Neural progenitor cell (in vitro differentiated cells): Measurements from ENCODE around the gene ERICH6. TPM values are rescaled to one million over a fixed set of nuclear protein-coding genes. Genes with fewer than 3 reads are reported as not detected.

Experiments used
- DNase-seq: peaks from one replicate; pipeline ENCODE4 v3.0.0-alpha.2; 2016; ENCODE audit warnings: low spot score
- H2AFZ ChIP-seq: fragments of 200-600 bp; sonication (generic); replicated peaks from 2 replicates; pipeline ENCODE4 v1.6.1; 2016; ENCODE audit warnings: antibody characterized with exemption
- H3F3A ChIP-seq: fragments of 200-600 bp; sonication (generic); 2 replicates; pipeline ENCODE4 v1.6.1; 2016; ENCODE audit warnings: antibody characterized with exemption, low read depth
- H3K27ac ChIP-seq: fragments of 200-600 bp; sonication (generic); 2 replicates; pipeline ENCODE4 v1.5.1; 2016; ENCODE audit warnings: mild to moderate bottlenecking
- H3K27me3 ChIP-seq: fragments of 200-600 bp; sonication (generic); 2 replicates; pipeline ENCODE4 v1.6.1; 2016; ENCODE audit warnings: mild to moderate bottlenecking, moderate library complexity
- H3K36me3 ChIP-seq: fragments of 200-600 bp; sonication (generic); 2 replicates; pipeline ENCODE4 v1.5.1; 2016
- H3K4me1 ChIP-seq: fragments of 200-600 bp; sonication (generic); 2 replicates; pipeline ENCODE4 v1.6.1; 2016; ENCODE audit warnings: mixed run types
- H3K4me2 ChIP-seq: fragments of 200-600 bp; sonication (generic); 2 replicates; pipeline ENCODE4 v1.6.1; 2016
- H3K4me3 ChIP-seq: fragments of 200-600 bp; sonication (generic); 2 replicates; pipeline ENCODE4 v1.5.1; 2016
- H3K79me2 ChIP-seq: fragments of 200-600 bp; sonication (generic); 2 replicates; pipeline ENCODE4 v1.6.1; 2016; ENCODE audit warnings: low read depth
- H3K9ac ChIP-seq: fragments of 200-600 bp; sonication (generic); 2 replicates; pipeline ENCODE4 v1.6.1; 2016
- H3K9me3 ChIP-seq: fragments of 200-600 bp; sonication (generic); 2 replicates; pipeline ENCODE4 v1.5.1; 2016; ENCODE audit warnings: low read depth
- H4K20me1 ChIP-seq: fragments of 200-600 bp; sonication (generic); 2 replicates; pipeline ENCODE4 v1.6.1; 2016; ENCODE audit warnings: low read depth
- H3K27ac Mint-ChIP-seq: 3 replicates; pipeline ENCODE4 v1.8.0; 2021; ENCODE audit warnings: mixed read lengths
- H3K27me3 Mint-ChIP-seq: 2 replicates; pipeline ENCODE4 v1.8.0; 2022; ENCODE audit warnings: low read depth, mild to moderate bottlenecking, inconsistent platforms, moderate library complexity, mixed read lengths; ENCODE audit not compliant: insufficient read depth
- H3K36me3 Mint-ChIP-seq: 3 replicates; pipeline ENCODE4 v1.8.0; 2021; ENCODE audit warnings: mixed read lengths
- H3K4me1 Mint-ChIP-seq: 3 replicates; pipeline ENCODE4 v1.8.0; 2021; ENCODE audit warnings: mixed read lengths
- H3K4me3 Mint-ChIP-seq: 3 replicates; pipeline ENCODE4 v1.8.0; 2021; ENCODE audit warnings: mild to moderate bottlenecking, moderate library complexity, mixed read lengths
- H3K9me3 Mint-ChIP-seq: 3 replicates; pipeline ENCODE4 v1.8.0; 2020; ENCODE audit warnings: mixed read lengths
- CTCF ChIP-seq: fragments of 200-600 bp; sonication (generic); IDR thresholded peaks from 2 replicates; pipeline ENCODE4 v1.5.1; 2017; ENCODE audit warnings: antibody characterized with exemption, mild to moderate bottlenecking
- EZH2 ChIP-seq: fragments of 200-600 bp; sonication (generic); IDR thresholded peaks from 2 replicates; pipeline ENCODE4 v1.6.1; 2017; ENCODE audit warnings: antibody characterized with exemption, mild to moderate bottlenecking, moderate library complexity
- EZH2phosphoT487 ChIP-seq: fragments of 200-600 bp; sonication (generic); IDR thresholded peaks from 2 replicates; pipeline ENCODE4 v1.6.1; 2017; ENCODE audit warnings: antibody characterized with exemption
- total RNA-seq: library from RNA; depleted of rRNA; stranded (reverse); fragments of >200 nt; gene quantifications from 2 replicates; pipeline ENCODE4 v1.2.3, GENCODE V29; 2015; ENCODE audit warnings: low replicate concordance

The ERICH6 gene
- total RNA-seq, 1 donor from 2014 or later = not detected

- Histone ChIP-seq H3F3A (peaks cover 10% of the 10 kb centered on the region), H3K27me3 (no peaks in the 10 kb centered on the region), H2AFZ (no peak overlapping the region), H3K36me3 (no peaks in the 10 kb centered on the region), H3K9me3 (no peaks in the 10 kb centered on the region), H4K20me1 (no peaks in the 10 kb centered on the region), H3K4me3 (no peak overlapping the region), H3K27ac (no peak overlapping the region), H3K79me2 (no peaks in the 10 kb centered on the region), H3K4me2 (no peak overlapping the region), H3K9ac (no peak overlapping the region), H3K4me1 (peaks cover 8% of the 10 kb centered on the region)
- Mint-ChIP-seq H3K4me1 (peaks cover 11% of the 10 kb centered on the region), H3K9me3 (peaks cover 5% of the 10 kb centered on the region), H3K27me3 (no peaks in the 10 kb centered on the region), H3K4me3 (no peak overlapping the region), H3K36me3 (no peaks in the 10 kb centered on the region), H3K27ac (no peak overlapping the region)
- TF ChIP-seq EZH2 (no peak), EZH2phosphoT487 (no peak), CTCF (no peak)
- DNase-seq = no peak
Observed at GRCh38 chr3:150640256-150640655, 63.5 kb downstream of the ERICH6 start.

- Mint-ChIP-seq H3K27me3 (no peaks in the 10 kb centered on the region), H3K4me3 (no peak overlapping the region), H3K4me1 (peaks cover 19% of the 10 kb centered on the region), H3K9me3 (peaks cover 5% of the 10 kb centered on the region), H3K27ac (no peak overlapping the region), H3K36me3 (peaks cover under 1% of the 10 kb centered on the region)
- Histone ChIP-seq H3K9ac (no peak overlapping the region), H4K20me1 (no peaks in the 10 kb centered on the region), H3K27me3 (no peaks in the 10 kb centered on the region), H3K27ac (no peak overlapping the region), H3F3A (peaks cover 12% of the 10 kb centered on the region), H3K4me2 (no peak overlapping the region), H3K4me1 (peaks cover 12% of the 10 kb centered on the region), H3K4me3 (no peak overlapping the region), H3K79me2 (no peaks in the 10 kb centered on the region), H3K36me3 (no peaks in the 10 kb centered on the region), H3K9me3 (no peaks in the 10 kb centered on the region), H2AFZ (no peak overlapping the region)
- TF ChIP-seq EZH2phosphoT487 = no peak
- no peak for TF ChIP-seq CTCF
- TF ChIP-seq EZH2 = no peak
- no peak for DNase-seq
Observed at GRCh38 chr3:150639262-150639661, 64.5 kb downstream of the ERICH6 start.

GRCh38 chr3:150636258-150636657, 67.5 kb downstream of the ERICH6 start:
- Histone ChIP-seq H4K20me1 (no peaks in the 10 kb centered on the region), H3K4me2 (no peak overlapping the region), H3K9ac (no peak overlapping the region), H3K36me3 (no peaks in the 10 kb centered on the region), H3K9me3 (no peaks in the 10 kb centered on the region), H3F3A (peaks cover 16% of the 10 kb centered on the region), H3K27ac (no peak overlapping the region), H2AFZ (no peak overlapping the region), H3K27me3 (no peaks in the 10 kb centered on the region), H3K4me1 (peaks cover 12% of the 10 kb centered on the region), H3K4me3 (no peak overlapping the region), H3K79me2 (no peaks in the 10 kb centered on the region)
- no peaks in the 10 kb centered on the region for H3K27me3 Mint-ChIP-seq
- peaks cover 21% of the 10 kb centered on the region for H3K4me1 Mint-ChIP-seq
- peak overlapping the region; percentile 27 for H3K27ac Mint-ChIP-seq
- H3K9me3 Mint-ChIP-seq = no peaks in the 10 kb centered on the region
- DNase-seq = no peak
- H3K4me3 Mint-ChIP-seq = no peak overlapping the region
- TF ChIP-seq EZH2phosphoT487 (no peak), CTCF (no peak), EZH2 (no peak)
- peaks cover 9% of the 10 kb centered on the region for H3K36me3 Mint-ChIP-seq
